Dedifferentiated amniotic fluid mesenchymal stem cell (primary cell): ENCODE measurements around the gene SUDS3.
"Not testable (repeated sequence)": the region's sequence is repeated elsewhere in the genome, so short reads cannot be mapped to it uniquely, and the experiment has no call there.

Experiments used
- DNase-seq: peaks from one replicate; pipeline ENCODE4 v3.0.0-alpha.2; 2016; ENCODE audit errors: extremely low spot score

SUDS3 gene

DNA sequence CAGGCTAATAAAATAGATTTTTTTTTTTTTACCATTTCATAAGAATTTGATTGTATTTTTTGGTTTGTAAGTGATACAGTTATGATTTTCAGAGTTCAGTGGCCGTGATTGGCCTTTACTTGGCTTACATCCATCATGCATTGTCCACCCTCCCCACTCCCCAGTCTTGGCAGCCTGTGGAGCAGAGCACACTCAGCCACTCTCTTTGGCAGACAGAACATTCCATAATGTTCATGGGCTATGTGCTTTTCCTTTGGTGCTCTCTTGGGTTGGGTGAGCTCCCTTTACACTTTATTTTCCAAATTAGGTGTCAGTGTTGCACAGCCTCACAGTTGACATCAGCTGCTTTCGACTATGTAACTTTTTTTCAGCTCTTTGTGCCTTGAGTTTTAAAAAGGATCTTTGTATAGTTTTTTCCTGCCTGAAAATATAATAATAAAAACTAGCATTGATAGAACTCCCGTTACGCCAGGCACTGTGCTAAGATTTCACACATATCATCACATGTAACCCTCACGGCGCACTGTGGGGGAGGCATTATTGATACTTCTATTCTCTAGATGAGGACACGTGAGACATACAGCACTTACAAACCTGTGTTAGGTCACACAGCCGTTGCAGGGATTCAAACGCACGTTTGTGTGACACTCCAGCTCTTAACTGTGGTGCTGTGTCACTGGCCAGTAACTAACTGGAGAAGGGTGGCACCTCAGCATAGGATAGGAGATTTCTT is 21.5 kb downstream of the SUDS3 start:
- DNase-seq, result no peak

GRCh38 chr12:118398524-118398923 is 22.2 kb downstream of the SUDS3 start:
- DNase-seq, result no peak

GRCh38 chr12:118398940-118399339 is 22.6 kb downstream of the SUDS3 start:
- DNase-seq, result no peak

- DNase-seq, result peak; percentile 67
Measured at GRCh38 chr12:118402251-118402650, 25.9 kb downstream of the SUDS3 start.

DNA sequence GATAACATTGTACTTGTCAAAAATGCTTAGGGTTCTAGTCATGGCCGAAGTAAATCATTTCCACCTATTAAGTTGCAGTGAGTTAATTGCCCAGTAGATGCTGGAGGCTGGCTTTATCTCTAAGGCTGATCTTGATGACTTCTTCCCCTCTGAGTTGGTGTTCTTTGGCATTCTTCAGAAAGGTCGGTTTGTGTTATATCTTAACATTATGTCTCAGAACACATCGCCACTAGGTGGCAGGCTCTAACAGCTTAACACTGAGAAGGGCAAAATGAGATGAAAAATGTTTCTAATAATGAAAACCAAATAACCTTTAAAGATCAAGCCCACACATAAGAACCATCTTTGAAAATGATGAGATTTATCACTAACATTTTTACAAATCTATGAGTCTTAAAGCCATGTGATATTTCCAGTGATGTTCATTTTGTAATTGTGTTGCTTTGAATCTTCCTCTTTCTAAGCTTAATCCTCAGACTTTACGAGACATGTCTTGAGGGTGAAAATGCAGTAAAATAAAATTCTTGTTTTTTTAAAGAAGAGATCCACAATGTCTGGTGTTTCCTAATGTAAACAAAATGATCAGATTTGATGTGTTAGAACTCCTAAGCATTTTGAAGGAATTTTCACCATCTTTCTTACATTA is 28.6 kb downstream of the SUDS3 start:
- DNase-seq, result peak; percentile 63

GRCh38 chr12:118408241-118408640 is 31.9 kb downstream of the SUDS3 start:
- not testable (repeated sequence) for DNase-seq

GRCh38 chr12:118409834-118410233 is 33.5 kb downstream of the SUDS3 start:
- no peak for DNase-seq

- no peak for DNase-seq
Measured at GRCh38 chr12:118417942-118418341, 41.6 kb downstream of the SUDS3 start.

- DNase-seq, result no peak
Measured at GRCh38 chr12:118418385-118419057, 42.2 kb downstream of the SUDS3 start.

- DNase-seq, result no peak
Measured at GRCh38 chr12:118420673-118421072, 44.3 kb downstream of the SUDS3 start.

- no peak for DNase-seq
Measured at GRCh38 chr12:118424884-118425283, 48.5 kb downstream of the SUDS3 start.

- no peak for DNase-seq
Measured at GRCh38 chr12:118425364-118425763, 49.0 kb downstream of the SUDS3 start.

DNA sequence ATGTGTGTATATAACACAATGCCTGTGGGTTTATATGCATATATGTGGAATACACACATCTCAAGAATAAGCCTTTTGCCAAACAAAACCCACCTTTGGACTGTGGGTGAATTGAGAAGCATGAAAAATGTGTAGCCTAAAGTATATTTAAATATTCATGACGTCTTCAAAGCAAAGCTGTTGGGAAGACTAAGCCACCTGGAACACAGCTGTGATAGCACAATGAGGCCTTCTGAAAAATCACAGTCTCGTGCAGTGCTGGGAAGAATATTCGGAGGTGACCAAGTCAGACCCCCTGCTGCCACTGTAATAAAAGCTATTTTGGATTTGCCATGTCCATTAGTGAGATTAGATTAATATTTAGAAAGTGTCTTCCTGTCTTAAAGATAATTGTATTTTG is 51.5 kb downstream of the SUDS3 start:
- no peak for DNase-seq

GRCh38 chr12:118428643-118429042 is 52.3 kb downstream of the SUDS3 start:
- no peak for DNase-seq

DNA sequence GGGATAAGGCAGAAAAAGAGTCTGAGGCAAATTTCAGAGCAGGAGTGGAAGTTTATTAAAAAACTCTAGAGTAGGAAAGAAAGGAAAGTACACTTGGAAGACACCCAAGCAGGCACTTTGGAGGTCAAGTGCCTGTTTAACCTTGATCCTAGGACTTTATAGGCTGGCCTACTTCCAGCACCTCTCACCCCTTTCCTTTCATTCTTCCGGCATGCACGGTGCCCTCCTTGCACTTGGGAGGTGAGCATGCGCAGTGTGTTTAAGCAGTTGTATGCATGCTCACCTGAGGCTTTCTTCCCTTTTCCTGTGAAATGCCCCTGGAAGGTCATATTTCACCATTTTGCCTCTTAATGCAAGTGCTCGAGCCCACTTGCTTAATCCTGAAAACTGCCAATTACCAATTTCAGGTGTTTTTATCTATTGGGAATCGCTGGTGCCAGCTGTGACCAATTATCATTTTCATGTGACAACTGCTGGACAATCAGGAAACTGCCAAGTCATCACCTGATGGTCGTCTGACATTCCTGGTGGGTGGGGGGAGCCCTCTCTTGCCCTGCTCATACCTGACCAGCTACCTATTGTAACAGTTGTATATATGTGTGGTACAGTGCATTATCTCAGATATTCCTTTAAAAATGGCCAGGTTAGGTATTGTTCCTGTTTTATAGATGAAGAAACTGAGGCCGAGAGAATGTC is 53.5 kb downstream of the SUDS3 start:
- no peak for DNase-seq

GRCh38 chr12:118430516-118430915 is 54.2 kb downstream of the SUDS3 start:
- no peak for DNase-seq

DNA sequence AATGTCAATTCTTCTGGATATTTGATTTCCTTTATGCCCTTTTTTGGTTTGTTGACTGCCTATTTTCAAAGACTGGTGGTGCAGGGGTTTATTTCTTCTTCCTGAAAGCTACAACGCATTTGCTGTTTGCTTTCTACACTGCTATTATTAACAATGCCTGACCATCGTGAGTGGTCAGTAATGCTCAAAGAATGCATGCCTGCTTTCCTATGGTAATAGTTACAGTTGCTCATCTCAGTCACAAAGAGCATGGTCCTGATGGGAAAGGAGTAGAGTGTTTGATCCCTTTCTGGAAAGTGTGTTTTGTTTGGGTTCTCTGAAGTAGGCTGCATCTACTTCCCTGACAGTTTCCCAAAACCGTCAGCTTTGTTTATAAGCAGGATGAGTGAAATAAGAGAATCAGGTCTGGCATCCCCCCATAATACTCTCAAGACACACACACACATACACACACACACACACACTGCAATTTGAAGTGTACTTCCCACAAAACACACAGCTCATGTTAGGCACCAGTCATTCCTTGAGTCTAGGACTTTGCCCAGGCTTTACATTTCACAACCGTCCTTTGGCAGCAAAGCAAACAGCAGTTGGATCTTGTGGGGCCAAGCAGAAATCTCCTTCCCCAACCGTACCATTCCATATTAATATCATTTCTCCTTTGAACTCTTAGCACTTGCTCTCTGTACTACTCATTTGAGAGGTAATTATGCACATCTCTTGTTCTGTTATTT is 56.6 kb downstream of the SUDS3 start:
- no peak for DNase-seq

DNA sequence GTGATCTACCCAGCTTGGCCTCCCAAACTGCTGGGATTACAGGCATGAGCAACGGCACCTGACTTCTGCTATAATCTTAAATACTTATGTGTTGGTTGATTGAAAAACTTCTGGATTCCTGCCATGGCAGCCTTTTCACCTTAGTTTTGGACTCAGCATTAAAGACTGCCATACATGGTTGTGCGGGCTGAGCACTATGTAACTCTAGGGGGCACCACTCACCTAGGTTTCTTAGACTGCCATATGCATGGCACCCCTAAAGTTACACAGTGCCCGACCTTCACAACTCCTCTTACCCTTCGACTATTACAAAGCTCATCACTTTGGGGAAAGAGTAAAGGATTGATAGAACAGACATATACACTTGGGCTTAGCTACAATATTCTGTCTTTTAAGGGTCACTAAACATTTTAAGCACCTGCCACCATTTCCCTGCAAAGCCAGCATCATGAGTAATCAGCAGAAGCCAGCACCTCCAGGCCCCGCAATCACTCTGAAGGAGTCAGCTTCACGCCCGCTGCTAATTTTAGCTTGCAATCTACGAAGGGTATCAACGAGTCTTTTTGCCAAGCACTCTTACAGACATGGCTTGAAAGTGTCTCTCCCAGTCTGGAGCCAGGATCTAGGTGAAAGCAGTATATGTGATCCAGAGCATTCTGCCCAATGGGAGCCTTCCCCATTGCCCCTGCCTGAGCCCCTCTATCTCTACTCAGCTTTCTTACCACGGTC is 59.8 kb downstream of the SUDS3 start:
- DNase-seq, result no peak

GRCh38 chr12:118436986-118437385 is 60.6 kb downstream of the SUDS3 start:
- DNase-seq, result no peak

GRCh38 chr12:118439068-118439467 is 62.7 kb downstream of the SUDS3 start:
- no peak for DNase-seq

GRCh38 chr12:118446247-118446646 is 69.9 kb downstream of the SUDS3 start:
- DNase-seq, result no peak
